GM23338 (cell line): ENCODE measurements around the gene FGGY. TPM values are rescaled to one million over a fixed set of nuclear protein-coding genes. Genes with fewer than 3 reads are reported as not detected.

Source experiments
- ATAC-seq: fragments of 200-7000 bp; cut with Tn5 transposase; 3 replicates; pipeline ENCODE4 v1.9.1; 2020
- DNase-seq: peaks from one replicate; pipeline ENCODE4 v3.0.0-alpha.2; 2015; ENCODE audit warnings: low spot score
- H2AFZ ChIP-seq: fragments of 200-600 bp; sonication (generic); 2 replicates; pipeline ENCODE4 v1.8.0; 2016; ENCODE audit warnings: antibody characterized with exemption, mild to moderate bottlenecking, moderate library complexity
- H3F3A ChIP-seq: fragments of 200-600 bp; sonication (generic); replicated peaks from 2 replicates; pipeline ENCODE4 v1.8.0; 2017; ENCODE audit warnings: antibody characterized with exemption, mixed run types, low read depth
- H3K27ac ChIP-seq: fragments of 200-600 bp; sonication (generic); 2 replicates; pipeline ENCODE4 v1.6.1; 2016; ENCODE audit warnings: low read depth
- H3K27me3 ChIP-seq: fragments of 200-600 bp; sonication (generic); 2 replicates; pipeline ENCODE4 v1.8.0; 2016; ENCODE audit warnings: mild to moderate bottlenecking, mixed run types, moderate library complexity; ENCODE audit not compliant: insufficient read depth
- H3K36me3 ChIP-seq: fragments of 200-600 bp; sonication (generic); 2 replicates; pipeline ENCODE4 v1.8.0; 2016; ENCODE audit warnings: mild to moderate bottlenecking; ENCODE audit not compliant: insufficient read depth
- H3K4me1 ChIP-seq: fragments of 200-600 bp; sonication (generic); 2 replicates; pipeline ENCODE4 v1.8.0; 2016; ENCODE audit warnings: mild to moderate bottlenecking, moderate library complexity; ENCODE audit not compliant: insufficient read depth
- H3K4me2 ChIP-seq: fragments of 200-600 bp; sonication (generic); 2 replicates; pipeline ENCODE4 v1.7.1; 2017; ENCODE audit warnings: mixed run types
- H3K4me3 ChIP-seq: fragments of 200-600 bp; sonication (generic); 2 replicates; pipeline ENCODE4 v1.6.1; 2016; ENCODE audit warnings: mixed run types
- H3K79me2 ChIP-seq: fragments of 200-600 bp; sonication (generic); replicated peaks from 2 replicates; pipeline ENCODE4 v1.8.0; 2017; ENCODE audit warnings: mild to moderate bottlenecking; ENCODE audit not compliant: insufficient read depth
- H3K9me2 ChIP-seq: fragments of 200-600 bp; sonication (generic); 2 replicates; pipeline ENCODE4 v1.8.0; 2017; ENCODE audit not compliant: insufficient read depth
- H4K20me1 ChIP-seq: fragments of 200-600 bp; sonication (generic); replicated peaks from 2 replicates; pipeline ENCODE4 v1.8.0; 2017; ENCODE audit warnings: mild to moderate bottlenecking; ENCODE audit not compliant: insufficient read depth
- H3K27ac Mint-ChIP-seq: 2 replicates; pipeline ENCODE4 v1.8.0; 2020; ENCODE audit warnings: inconsistent platforms, mild to moderate bottlenecking, moderate library complexity, mixed read lengths
- H3K27me3 Mint-ChIP-seq: 3 replicates; pipeline ENCODE4 v1.8.0; 2022; ENCODE audit warnings: low read depth, mild to moderate bottlenecking, moderate library complexity, mixed read lengths, inconsistent platforms; ENCODE audit not compliant: insufficient read depth, poor library complexity
- H3K36me3 Mint-ChIP-seq: 3 replicates; pipeline ENCODE4 v1.8.0; 2021; ENCODE audit warnings: low read depth, mild to moderate bottlenecking, inconsistent platforms, moderate library complexity, mixed read lengths
- H3K4me1 Mint-ChIP-seq: 3 replicates; pipeline ENCODE4 v1.8.0; 2020; ENCODE audit warnings: mild to moderate bottlenecking, inconsistent platforms, mixed read lengths
- H3K4me3 Mint-ChIP-seq: 3 replicates; pipeline ENCODE4 v1.8.0; 2021; ENCODE audit warnings: moderate library complexity, mild to moderate bottlenecking, inconsistent platforms, mixed read lengths
- H3K9me3 Mint-ChIP-seq: 3 replicates; pipeline ENCODE4 v1.8.0; 2020; ENCODE audit warnings: moderate library complexity, mild to moderate bottlenecking, inconsistent platforms, mixed read lengths
- CREB1 ChIP-seq: fragments of 250-450 bp; sonication (Bioruptor Pico); IDR thresholded peaks from 2 replicates; pipeline ENCODE4 v1.5.0; 2020; ENCODE audit warnings: low read depth, mild to moderate bottlenecking, moderate library complexity
- CTCF ChIP-seq, 2 experiments: fragments of 200-600 bp in 1 of 2; sonication (generic) in 1 of 2; conservative IDR thresholded peaks; 2 replicates each; pipeline versions ENCODE4 v1.5.1 to v1.6.1; 2016 to 2017; ENCODE audit warnings: antibody characterized with exemption in 2 of 2, low read depth in 2 of 2, mild to moderate bottlenecking in 2 of 2, moderate library complexity in 1 of 2
- EZH2 ChIP-seq: fragments of 200-600 bp; sonication (generic); IDR thresholded peaks from one replicate; pipeline ENCODE4 v1.8.0; 2017; ENCODE audit warnings: antibody characterized with exemption, mild to moderate bottlenecking, low read depth; ENCODE audit not compliant: unreplicated experiment
- EZH2phosphoT487 ChIP-seq: fragments of 200-600 bp; sonication (generic); IDR thresholded peaks from one replicate; pipeline ENCODE4 v1.8.1; 2018; ENCODE audit warnings: antibody characterized with exemption; ENCODE audit not compliant: unreplicated experiment
- NANOG ChIP-seq: IDR thresholded peaks from 2 replicates; pipeline ENCODE4 v1.6.1; 2016; ENCODE audit warnings: antibody characterized with exemption, borderline replicate concordance
- POLR2AphosphoS5 ChIP-seq: IDR thresholded peaks from 2 replicates; pipeline ENCODE4 v1.6.1; 2016; ENCODE audit warnings: antibody characterized with exemption, low read depth
- REST ChIP-seq: IDR thresholded peaks from one replicate; pipeline ENCODE4 v1.6.1; 2018; ENCODE audit warnings: antibody characterized with exemption; ENCODE audit not compliant: unreplicated experiment
- STAT1 ChIP-seq: IDR thresholded peaks from one replicate; pipeline ENCODE4 v1.6.1; 2016; ENCODE audit warnings: antibody characterized with exemption; ENCODE audit not compliant: unreplicated experiment
- ZNF114 ChIP-seq: fragments of 250-450 bp; sonication (Bioruptor Pico); IDR thresholded peaks from 2 replicates; pipeline ENCODE4 v1.5.0; 2020; ENCODE audit warnings: mild to moderate bottlenecking, moderate library complexity
- ZNF331 ChIP-seq: fragments of 250-450 bp; sonication (Bioruptor Pico); IDR thresholded peaks from 2 replicates; pipeline ENCODE4 v1.5.0; 2020; ENCODE audit warnings: low read depth, mild to moderate bottlenecking, moderate library complexity
- ZNF462 ChIP-seq: fragments of 250-450 bp; sonication (Bioruptor Pico); IDR thresholded peaks from 2 replicates; pipeline ENCODE4 v1.5.0; 2020; ENCODE audit warnings: mild to moderate bottlenecking, moderate library complexity
- polyA plus RNA-seq: library from polyadenylated mRNA; unstranded; fragments of >200 nt; fragmentation: Nextera tagmentation; extraction: Ambion mirVana; gene quantifications from 2 replicates; pipeline ENCODE4 v1.2.1, GENCODE V29; 2016
- total RNA-seq: library from RNA; depleted of rRNA; stranded (reverse); fragments of >200 nt; shearing (Covaris generic); gene quantifications from 2 replicates; pipeline ENCODE4 v1.2.3, GENCODE V29; 2014

Gene FGGY
- total and polyA plus RNA-seq, 2 experiments from 2014 or later, result 10.9 to 21.4 TPM

- no peak for TF ChIP-seq STAT1
- no peak for TF ChIP-seq EZH2phosphoT487
- TF ChIP-seq REST, result no peak
- DNase-seq (no peak), ATAC-seq (no peak; the same call in 2 of the 3 replicates)
- H3K4me3 Mint-ChIP-seq, result no peak overlapping the region
- peaks cover 3% of the 10 kb centered on the region; the same call in 1 of the 3 replicates for H3K9me3 Mint-ChIP-seq
- Histone ChIP-seq H4K20me1 (no peaks in the 10 kb centered on the region), H3K4me1 (peaks cover 15% of the 10 kb centered on the region; the same call in 1 of the 2 replicates), H3F3A (no peaks in the 10 kb centered on the region), H3K36me3 (no peaks in the 10 kb centered on the region), H2AFZ (no peak overlapping the region), H3K4me2 (no peak overlapping the region), H3K4me3 (no peak overlapping the region), H3K9me2 (0 out of 2 replicates have a peak, but pooled peaks cover 8% of the 10 kb centered on the region), H3K79me2 (no peaks in the 10 kb centered on the region), H3K27ac (no peak overlapping the region), H3K27me3 (no peaks in the 10 kb centered on the region)
- H3K27ac Mint-ChIP-seq, result no peak overlapping the region
- no peaks in the 10 kb centered on the region for H3K27me3 Mint-ChIP-seq
- H3K4me1 Mint-ChIP-seq, result peaks cover 11% of the 10 kb centered on the region
- H3K36me3 Mint-ChIP-seq, result no peaks in the 10 kb centered on the region
These were observed 298.9 kb downstream of the FGGY start for GRCh38 chr1:59595774-59596173.

DNA sequence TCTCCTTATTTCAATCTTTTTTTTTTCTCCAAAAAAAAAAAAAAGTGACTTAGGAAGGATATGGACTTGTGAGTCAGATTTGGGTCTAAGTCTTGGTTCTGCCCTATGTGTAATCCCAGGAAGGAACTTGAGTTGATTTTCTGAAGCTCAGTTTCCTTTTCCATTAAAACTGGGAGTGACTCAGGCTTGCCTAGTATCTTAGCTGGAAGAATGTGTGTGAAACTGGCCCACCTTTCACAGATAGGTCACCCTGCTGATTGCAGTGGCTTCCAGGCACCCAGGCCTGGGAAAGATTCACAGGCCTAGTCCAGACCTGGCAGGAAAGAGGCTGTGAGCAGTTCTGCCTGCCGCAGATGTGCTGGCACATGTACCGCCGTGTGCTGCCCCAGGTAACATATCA is 299.5 kb downstream of the FGGY start:
- Histone ChIP-seq H3K4me3 (no peak overlapping the region), H3K79me2 (no peaks in the 10 kb centered on the region), H3K36me3 (no peaks in the 10 kb centered on the region), H4K20me1 (no peaks in the 10 kb centered on the region), H3K4me1 (peaks cover 18% of the 10 kb centered on the region; the same call in 1 of the 2 replicates), H3K9me2 (peaks cover 8% of the 10 kb centered on the region; the same call in 1 of the 2 replicates), H3K4me2 (no peak overlapping the region), H2AFZ (no peak overlapping the region), H3K27ac (no peak overlapping the region), H3K27me3 (no peaks in the 10 kb centered on the region), H3F3A (no peaks in the 10 kb centered on the region)
- ATAC-seq (no peak), DNase-seq (no peak)
- H3K9me3 Mint-ChIP-seq, result peaks cover under 1% of the 10 kb centered on the region; the same call in 1 of the 3 replicates
- H3K36me3 Mint-ChIP-seq, result no peaks in the 10 kb centered on the region
- no peaks in the 10 kb centered on the region for H3K27me3 Mint-ChIP-seq
- peaks cover 13% of the 10 kb centered on the region for H3K4me1 Mint-ChIP-seq
- no peak overlapping the region for H3K27ac Mint-ChIP-seq
- H3K4me3 Mint-ChIP-seq, result no peak overlapping the region
- TF ChIP-seq EZH2 (no peak), NANOG (no peak), ZNF462 (CRISPR knock-in tag) (no peak), CREB1 (no peak), STAT1 (no peak), CTCF (conservative IDR thresholded peaks at IDR 0.05; ENCODE audit: low read depth in 2 of 2) (no peak), POLR2AphosphoS5 (no peak), EZH2phosphoT487 (no peak), ZNF331 (CRISPR knock-in tag) (no peak), ZNF114 (CRISPR knock-in tag) (no peak)
